GM18511 (cell line): Measurements from ENCODE around the gene TRIOBP.
"Not testable (repeated sequence)": the region's sequence is repeated elsewhere in the genome, so short reads cannot be mapped to it uniquely, and the experiment has no call there.

Source experiments
- ATAC-seq: cut with Tn5 transposase; IDR thresholded peaks from one replicate; pipeline ENCODE4 v1.9.1; 2021; ENCODE audit warnings: mild to moderate bottlenecking, moderate library complexity; ENCODE audit not compliant: unreplicated experiment

Gene TRIOBP, protein sequence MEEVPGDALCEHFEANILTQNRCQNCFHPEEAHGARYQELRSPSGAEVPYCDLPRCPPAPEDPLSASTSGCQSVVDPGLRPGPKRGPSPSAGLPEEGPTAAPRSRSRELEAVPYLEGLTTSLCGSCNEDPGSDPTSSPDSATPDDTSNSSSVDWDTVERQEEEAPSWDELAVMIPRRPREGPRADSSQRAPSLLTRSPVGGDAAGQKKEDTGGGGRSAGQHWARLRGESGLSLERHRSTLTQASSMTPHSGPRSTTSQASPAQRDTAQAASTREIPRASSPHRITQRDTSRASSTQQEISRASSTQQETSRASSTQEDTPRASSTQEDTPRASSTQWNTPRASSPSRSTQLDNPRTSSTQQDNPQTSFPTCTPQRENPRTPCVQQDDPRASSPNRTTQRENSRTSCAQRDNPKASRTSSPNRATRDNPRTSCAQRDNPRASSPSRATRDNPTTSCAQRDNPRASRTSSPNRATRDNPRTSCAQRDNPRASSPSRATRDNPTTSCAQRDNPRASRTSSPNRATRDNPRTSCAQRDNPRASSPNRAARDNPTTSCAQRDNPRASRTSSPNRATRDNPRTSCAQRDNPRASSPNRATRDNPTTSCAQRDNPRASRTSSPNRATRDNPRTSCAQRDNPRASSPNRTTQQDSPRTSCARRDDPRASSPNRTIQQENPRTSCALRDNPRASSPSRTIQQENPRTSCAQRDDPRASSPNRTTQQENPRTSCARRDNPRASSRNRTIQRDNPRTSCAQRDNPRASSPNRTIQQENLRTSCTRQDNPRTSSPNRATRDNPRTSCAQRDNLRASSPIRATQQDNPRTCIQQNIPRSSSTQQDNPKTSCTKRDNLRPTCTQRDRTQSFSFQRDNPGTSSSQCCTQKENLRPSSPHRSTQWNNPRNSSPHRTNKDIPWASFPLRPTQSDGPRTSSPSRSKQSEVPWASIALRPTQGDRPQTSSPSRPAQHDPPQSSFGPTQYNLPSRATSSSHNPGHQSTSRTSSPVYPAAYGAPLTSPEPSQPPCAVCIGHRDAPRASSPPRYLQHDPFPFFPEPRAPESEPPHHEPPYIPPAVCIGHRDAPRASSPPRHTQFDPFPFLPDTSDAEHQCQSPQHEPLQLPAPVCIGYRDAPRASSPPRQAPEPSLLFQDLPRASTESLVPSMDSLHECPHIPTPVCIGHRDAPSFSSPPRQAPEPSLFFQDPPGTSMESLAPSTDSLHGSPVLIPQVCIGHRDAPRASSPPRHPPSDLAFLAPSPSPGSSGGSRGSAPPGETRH (N-terminal part only)

DNA sequence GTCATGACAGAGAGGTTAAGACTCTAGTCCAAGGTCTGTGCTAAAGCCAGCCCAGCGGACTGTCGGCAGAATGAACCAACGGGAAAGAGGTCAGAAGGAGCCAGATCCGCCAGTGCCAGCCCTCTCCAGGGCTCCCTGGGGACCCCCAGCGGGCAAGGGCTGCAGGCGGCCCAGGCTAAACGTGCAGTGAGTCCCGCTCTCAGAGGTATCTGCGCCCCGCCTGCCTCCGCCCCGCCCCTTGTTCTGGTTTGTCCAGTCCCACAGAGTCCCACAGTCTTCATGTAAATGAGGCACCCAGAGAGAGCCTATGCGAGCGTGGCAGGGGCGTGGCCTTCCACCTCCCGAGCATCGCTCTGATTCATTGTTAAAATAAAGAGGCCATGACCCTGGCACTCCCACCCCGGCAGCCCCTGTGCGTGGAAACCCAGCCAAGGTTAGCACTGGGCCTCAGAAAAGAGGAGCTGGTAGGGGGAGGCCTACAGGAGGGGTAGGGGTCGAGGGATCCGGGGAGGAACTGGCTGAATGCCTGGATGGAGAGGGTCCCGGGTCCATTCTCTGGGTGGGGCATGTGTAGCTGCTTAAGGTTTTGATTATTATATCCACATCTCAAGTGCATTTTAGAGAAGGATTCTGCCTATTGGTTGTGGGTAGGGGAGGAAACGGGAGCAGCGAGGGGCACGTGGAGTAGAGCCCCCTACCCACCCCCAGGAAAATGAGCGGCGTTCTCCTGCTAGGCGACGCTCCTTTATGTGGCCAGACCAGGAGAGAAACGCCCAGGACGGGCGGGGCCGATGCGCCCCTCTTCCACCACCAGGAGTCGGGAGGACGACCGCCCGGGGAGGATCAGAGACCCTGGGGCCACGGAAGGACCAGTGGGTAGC, at the start of gene TRIOBP:
TSS of gene TRIOBP (plus strand) at position 392 of the 881 bp plus-strand sequence. CDS start 4,318 bp downstream, outside the sequence.
- ATAC-seq: peak; percentile 90

DNA sequence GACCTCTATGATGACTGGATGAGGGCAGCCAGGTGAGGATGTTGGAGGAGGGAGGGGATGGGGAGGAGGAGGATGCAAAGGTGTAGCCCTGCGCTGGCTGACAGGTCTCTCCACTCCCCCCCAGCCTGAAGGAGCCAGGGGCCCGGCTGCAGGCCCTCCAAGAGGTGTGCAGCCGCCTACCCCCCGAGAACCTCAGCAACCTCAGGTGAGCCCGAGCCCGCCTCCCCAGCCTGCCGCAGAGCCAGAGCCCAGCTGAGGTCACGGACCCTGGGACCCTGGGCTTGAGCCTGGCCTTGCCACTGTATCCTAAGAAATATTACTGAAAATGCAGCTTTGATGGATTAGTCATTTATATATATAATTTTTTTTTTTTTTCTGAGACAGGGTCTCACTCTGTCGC, 49.5 kb upstream of the TRIOBP start:
- no peak for ATAC-seq

DNA sequence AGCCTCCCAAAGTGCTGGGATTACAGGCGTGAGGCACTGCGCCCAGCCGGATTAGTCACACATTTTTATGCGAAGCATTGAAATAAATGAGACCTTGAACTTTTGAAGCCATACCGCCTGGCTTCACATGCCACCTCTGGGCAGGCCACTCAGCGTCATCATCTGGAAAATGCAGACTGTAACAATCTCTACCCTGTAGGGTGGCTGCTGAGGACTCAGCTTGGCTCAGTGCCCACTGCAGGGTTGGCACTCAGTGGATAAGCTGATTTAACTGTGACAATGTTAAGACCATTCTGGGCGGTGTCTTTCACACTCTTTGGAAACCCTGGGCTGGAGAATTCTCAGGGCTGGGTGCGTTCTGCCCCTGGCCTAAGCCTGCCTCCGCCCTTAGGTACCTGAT, 48.9 kb upstream of the TRIOBP start:
- no peak for ATAC-seq

DNA sequence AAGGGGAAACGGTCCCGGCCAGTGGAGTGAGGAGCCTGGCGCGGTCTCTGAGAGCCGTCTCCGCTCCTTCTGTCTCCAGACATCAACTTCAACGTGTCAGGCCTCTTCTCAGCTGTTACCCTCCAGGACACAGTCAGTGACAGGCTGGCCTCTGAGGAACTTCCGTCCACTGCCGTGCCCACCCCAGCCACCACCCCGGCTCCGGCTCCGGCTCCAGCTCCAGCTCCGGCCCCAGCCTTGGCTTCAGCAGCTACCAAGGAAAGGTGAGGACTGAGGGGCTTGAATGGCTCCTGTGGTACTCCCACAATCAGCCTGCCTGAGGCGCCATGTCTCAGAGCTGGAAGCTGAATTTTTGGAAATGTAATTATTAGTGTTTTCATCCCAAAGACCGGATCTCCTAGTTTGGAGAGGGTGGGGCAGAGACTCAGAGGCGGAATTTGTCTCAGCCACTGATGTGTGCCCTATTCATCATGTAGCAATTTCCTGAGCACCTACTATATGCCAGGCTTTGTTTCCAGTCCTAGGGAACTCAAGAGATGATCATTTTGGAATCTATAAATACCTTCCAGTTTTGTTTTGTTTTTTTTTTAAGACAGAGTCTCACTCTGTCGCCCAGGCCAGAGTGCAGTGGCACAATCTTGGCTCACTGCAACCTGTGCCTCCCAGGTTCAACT, 46.2 kb upstream of the TRIOBP start:
- no peak for ATAC-seq

DNA sequence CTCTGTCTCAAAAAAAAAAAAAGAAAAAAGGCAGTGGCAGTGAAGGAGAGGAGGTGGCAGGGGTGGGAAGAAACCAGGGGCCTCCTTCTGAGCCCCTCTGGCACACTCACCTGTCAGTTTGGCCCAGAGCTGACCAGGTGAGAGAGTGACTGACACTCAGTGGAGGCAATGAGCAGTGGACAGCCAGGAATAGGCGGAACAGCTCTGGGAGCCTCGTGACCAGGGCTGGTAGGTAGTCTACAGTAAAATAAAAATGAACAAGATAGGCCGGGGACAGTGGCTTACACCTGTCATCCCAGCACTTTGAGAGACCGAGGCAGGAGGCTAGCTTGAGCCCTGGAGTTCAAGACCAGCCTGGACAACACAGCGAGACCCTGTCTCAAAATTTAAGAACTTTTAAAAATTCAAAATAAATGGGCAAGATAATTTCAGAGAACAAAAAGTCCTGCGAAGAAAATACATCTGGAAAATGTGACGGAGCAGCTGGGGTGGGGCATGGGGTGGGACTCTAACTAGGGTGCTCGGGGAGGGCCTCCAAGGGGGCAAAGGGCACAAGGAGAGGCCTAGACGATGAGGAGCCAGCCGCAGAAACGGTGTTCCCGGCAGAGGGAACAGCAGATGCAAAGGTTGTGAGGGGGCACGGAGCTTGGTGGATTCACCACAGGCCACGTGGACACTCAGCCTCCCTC, 42.1 kb upstream of the TRIOBP start:
- ATAC-seq: no peak

DNA sequence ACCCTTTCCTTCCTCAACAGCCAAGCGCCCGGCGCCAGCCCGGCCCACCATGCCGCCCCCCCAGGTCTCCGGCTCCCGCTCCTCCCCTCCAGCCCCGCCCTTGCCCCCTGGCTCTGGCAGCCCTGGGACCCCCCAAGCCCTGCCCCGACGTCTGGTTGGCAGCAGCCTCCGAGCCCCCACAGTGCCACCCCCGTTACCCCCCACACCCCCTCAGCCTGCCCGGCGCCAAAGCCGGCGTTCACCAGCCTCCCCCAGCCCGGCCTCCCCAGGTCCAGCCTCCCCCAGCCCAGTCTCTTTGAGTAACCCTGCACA, 41.6 kb upstream of the TRIOBP start:
- ATAC-seq: no peak

DNA sequence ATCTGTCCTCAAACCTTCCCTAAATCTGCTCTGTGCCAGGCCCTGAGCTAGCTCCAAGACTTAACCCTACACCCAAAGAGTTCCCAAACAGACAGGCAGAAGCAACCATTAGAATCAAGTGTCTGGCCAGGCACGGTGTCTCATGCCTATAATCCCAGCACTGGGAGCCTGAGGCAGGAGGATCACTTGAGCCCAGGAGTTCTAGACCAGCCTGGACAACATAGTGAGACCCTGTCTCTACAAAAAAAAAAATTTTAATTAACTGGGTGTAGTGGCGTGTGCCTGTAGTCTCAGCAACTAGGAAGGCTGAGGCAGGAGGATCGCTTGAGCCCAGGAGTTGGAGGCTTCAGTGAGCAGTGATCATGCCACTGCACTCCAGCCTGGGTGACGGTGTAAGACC, 40.3 kb upstream of the TRIOBP start:
- ATAC-seq: not testable (repeated sequence)

DNA sequence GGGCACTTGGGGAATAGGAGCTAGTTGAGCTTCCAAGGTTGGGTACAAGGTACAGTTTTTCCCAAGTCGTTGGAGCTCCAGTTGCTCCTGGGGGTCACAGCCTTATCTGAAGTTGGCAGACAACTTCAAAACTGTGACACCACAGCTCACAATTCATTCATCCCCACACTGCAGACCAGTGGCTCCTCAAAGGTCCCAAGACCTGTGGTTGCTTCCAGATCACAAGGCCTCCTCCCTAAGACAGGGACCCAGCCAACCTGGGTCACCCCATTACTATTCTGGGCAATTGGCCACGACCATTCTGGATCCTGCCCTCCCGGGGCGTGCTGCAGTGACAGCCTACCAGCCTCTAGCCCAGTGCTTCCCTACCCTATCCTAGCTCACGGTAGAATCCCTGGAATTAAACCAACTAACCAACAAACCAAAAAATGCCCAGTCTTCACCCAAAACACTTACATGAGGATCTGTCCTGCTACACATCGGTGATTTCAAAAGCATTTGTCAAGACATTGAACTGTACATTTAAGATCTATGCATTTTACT, 39.2 kb upstream of the TRIOBP start:
- ATAC-seq: no peak

DNA sequence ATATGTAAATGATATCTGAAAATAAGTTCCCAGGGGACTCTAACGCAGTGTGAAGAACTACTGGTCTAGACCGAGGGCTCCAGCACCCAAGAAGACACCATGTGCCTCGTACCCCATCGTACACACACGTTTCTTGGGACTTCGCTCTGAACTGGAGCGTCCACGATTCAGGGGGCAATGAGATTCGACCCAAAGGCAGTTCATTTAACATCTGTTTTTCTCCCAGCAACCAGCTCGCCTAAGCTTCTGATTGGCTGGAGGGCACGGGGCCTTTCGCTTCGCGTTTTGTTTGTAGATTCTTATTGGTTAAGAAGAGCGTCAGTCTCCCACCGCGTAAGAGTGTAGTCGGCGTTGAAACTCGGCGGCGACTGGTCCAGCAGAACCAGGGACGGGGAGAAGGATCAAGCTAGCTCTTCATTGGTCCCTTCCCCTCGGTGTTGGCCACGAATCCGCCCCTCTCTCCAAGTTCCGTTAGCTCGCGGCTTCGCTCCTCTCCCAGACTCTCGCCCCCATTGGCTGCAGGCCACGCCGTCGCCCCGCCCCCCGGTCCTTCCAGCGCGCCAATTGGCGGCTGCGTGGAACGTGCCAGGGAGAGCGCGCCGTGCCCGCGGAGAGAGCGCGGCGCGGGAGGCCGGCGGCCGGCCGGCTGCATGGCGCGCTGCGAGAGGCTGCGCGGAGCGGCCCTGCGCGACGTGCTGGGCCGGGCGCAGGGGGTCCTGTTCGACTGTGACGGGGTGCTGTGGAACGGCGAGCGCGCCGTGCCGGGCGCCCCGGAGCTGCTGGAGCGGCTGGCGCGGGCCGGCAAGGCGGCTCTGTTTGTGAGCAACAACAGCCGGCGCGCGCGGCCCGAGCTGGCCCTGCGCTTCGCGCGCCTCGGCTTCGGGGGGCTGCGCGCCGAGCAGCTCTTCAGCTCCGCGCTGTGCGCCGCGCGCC, 38.4 kb upstream of the TRIOBP start, which contains the start of gene PDXP:
TSS of gene PDXP (plus strand) at position 591 of the 933 bp plus-strand sequence. CDS start at position 651, 60 bp downstream.
- ATAC-seq: peak; percentile 89

DNA sequence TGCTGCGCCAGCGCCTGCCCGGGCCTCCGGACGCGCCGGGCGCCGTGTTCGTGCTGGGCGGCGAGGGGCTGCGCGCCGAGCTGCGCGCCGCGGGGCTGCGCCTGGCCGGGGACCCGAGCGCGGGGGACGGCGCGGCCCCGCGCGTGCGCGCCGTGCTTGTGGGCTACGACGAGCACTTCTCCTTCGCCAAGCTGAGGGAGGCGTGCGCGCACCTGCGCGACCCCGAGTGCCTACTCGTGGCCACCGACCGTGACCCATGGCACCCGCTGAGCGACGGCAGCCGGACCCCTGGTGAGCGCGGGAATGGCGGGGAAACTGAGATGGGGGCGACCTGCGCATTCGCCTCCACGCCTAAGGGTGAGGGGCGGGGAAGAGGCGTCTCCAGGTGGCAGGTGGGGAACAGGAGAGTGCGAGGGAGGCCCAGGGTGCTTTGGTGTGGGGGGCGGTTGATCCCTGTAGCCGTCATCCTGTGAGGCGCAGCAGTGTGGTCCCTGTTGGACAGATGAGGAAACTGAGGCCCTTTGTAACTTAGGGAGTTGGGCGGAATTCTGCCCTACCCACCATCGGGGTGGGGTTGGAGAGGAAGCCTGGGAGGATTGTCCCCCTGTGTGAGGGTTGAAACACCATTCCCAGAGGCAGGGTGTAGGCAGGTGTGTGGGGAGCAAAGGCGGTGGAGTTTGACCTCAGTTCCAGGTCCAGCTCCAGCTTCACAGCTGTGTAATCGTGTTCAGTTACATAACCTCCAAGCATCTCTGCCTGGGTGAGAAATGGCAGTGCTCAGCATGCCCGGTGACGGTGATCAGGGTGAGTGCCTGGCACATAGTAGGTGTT, 37.6 kb upstream of the TRIOBP start:
- peak; percentile 10 for ATAC-seq

DNA sequence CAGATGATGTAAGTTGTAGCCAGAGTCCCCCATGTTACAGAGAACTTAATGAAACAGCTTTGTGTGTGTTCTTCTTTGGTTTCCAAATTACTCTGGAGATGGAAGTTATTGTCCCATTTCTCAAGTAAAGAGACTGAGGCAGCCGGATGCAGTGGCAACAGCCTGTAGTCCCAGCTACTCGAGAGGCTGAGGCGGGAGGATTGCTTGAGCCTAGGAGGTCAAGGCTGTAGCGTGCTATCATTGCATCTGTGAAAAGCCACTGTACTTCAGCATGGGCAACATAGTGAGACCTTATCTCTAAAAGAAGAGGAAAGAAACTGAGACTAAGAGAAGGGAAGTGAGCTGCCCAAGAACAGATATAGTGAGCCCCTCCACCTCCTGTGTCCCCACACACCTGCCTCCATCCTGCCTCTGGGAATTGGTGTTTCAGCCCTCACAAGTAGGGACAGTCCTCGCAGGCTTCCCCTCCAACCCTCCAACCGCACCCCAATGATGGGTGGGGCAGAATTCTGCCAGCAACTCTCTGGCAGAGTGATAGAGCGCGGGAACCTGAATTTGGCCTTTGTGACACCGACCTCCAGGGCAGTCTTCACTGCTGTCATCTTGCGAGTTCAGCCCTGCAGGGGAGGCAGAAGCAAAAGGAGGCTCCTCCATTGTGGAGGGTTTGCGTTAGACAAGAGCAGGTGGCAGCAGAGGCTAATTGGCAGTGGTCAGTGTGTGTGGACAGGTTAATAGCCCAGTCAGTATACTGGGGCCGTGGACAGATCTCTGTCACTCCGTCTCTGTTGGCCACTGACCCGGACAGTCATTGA, 36.7 kb upstream of the TRIOBP start:
- no peak for ATAC-seq

DNA sequence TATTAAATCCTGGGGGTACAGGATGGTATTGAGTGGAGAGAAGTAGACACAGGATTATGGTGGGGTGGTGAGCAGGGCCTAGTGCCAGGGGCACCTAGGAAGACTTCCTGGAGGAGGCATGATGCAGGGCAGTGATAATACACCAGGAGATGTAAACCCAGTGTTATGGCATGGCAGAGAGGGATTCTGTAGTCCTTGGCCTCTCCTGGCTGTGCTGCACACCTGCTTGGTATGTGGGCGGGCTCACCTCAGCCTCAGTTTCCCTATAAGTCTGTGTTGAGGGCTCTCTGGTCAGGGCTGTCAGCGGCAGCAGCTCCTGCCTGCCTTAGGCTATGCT, 36.2 kb upstream of the TRIOBP start:
- ATAC-seq: no peak

DNA sequence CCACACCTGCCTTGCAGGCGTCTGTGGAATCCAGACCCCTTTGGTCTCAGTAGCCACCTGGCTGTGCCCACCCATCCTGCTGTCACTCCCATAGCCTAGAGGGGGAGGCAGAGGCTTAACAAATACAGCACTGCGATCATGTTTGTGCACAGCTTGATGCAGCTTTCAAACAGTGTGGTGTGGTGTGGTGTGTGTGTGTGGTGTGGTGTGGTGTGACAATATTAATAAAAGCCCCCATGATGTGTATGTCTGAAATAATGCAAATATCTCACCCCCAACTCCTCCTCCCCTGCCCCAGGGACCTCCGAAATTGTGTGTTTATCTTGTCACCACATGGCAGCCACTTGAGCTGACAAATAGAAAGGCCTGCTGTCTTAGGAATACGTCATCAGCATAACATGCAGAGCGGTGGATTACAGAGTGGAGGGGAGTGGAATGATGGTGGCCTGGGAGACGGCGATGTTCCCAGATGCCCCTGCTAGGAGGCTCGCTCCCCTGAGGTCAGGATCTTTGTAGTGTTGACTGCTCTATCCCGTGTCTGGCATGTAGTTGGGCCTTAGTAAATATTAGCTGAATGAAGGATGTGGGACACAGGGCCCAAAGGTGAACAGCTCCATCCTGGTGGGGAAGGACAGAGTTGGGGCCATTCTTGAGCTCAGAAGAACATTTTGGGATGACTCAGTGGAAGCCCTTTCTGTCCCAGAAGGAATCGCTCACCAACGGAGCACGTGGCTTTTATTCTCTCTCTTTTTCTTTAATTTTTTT, 35.5 kb upstream of the TRIOBP start:
- no peak for ATAC-seq

DNA sequence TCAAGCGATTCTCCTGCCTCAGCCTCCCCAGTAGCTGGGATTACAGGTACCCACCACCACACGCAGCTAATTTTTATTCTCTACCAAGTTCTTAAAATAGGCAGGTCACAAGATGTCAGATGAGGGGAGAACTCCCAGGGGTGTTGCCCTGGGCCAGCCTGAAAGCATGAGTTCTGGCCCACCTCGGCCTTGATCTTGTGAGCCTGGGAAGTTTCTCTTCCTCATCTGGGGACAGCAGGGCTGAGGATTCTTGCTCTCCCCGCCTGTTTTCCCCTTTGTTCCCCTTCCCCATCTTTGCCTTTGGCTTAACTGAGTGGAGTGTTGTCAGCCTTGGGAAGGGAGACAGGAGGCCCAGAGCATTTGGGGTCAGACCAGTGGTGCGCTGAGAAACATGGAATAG, 34.8 kb upstream of the TRIOBP start:
- no peak for ATAC-seq

DNA sequence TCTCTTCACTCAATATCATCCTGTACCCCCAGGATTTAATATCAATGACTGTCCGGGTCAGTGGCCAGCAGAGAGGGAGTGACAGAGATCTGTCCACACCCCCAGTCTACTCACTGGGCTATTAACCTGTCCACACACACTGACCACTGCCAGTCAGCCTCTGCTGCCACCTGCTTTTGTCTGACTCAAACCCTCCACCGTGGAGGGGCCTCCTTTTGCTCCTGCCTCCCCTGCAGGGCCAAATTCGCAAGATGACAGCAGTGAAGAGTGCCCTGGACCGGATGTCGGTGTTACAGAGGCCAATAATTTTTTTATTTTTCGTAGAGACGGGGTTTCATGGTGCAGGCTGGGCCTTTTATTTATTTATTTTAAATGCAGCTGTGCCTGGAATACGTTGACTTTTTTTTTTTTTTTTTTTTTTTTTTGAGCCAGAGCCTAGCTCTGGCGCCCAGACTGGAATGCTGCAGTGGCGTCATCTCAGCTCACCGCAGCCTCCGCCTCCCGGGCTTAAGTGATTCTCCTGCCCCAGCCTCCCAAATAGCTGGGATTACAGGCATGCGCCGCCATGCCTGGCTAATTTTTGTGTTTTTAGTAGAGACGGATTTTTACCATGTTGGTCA, 33.2 kb upstream of the TRIOBP start:
- no peak for ATAC-seq
